AG08396 (cell line): Measurements from ENCODE around the gene DDX3X.
A peak's percentile ranks its signal among the peaks of the same experiment; 100 is the strongest.
"Not testable (repeated sequence)": the region's sequence is repeated elsewhere in the genome, so short reads cannot be mapped to it uniquely, and the experiment has no call there.

Experiments used
- DNase-seq: peaks from one replicate; pipeline ENCODE4 v3.0.0; 2012; ENCODE audit warnings: low spot score, mixed read lengths

DDX3X gene

DNA sequence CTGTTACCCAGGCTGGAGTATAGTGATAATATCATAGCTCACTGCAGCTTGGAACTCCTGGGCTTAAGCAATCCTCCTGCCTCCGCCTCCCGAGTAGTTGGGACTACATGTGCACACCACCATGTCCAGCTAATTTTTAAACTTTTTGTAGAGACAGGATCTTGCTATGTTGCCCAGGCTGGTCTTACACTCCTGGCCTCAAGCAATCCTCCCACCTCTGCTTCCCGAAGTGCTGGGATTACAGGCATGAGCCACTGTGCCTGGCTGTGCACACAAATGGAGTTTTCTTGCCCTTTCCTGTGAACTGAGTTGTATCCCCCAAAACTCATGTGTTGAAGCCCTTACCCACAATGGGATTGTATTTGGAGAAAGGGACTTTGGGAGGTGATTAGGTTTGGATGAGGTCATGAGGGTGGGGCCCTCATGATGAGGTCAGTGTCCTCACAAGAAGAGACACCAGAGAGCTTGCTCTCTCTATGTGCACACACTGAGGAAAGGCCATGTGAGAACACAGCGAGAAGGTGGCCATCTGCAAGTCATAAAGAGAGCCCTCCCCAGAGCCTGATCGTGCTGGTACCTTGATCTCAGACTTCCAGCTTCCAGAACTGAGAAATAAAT is 40.1 kb downstream of the DDX3X start:
- no peak for DNase-seq

DNA sequence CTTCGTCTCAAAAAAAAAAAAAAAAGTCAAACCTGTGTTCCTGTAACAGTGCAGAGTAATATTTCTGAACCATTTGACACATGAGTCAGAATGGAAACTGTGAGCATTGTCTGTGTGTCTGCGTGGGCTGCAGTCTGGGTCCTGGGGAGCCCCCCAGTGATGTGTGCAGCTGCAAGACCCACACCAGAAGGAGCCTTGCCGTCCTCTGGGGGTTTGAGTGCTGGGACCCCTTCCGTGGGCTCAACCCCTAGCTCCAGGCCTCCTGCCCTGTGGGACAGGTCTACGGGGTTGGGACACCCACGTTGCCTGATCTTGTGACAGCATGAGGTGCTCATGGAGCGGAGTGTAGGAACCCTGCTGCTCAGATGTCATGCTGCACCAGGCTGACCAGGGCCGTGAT is 43.7 kb downstream of the DDX3X start:
- no peak for DNase-seq

DNA sequence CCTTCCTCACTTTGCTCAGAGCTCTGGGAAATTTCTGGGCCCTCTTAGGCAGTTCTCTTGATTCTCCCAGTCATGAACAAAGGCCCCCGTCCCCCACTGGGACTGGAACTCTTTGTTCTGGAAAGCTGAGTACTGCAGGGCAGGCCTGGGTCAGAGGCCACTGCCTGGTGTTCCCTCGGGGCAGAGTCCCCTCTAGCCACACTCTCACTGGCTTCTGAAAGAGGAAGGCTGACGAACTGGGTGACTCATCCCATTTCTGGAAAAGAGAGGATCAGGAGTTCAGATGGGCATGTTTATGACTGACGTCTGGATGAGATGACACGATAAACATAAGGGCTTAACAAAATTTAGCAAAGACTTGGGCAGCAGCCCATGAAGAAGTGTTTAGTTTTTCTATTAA is 47.7 kb downstream of the DDX3X start:
- peak; percentile 47 for DNase-seq

DNA sequence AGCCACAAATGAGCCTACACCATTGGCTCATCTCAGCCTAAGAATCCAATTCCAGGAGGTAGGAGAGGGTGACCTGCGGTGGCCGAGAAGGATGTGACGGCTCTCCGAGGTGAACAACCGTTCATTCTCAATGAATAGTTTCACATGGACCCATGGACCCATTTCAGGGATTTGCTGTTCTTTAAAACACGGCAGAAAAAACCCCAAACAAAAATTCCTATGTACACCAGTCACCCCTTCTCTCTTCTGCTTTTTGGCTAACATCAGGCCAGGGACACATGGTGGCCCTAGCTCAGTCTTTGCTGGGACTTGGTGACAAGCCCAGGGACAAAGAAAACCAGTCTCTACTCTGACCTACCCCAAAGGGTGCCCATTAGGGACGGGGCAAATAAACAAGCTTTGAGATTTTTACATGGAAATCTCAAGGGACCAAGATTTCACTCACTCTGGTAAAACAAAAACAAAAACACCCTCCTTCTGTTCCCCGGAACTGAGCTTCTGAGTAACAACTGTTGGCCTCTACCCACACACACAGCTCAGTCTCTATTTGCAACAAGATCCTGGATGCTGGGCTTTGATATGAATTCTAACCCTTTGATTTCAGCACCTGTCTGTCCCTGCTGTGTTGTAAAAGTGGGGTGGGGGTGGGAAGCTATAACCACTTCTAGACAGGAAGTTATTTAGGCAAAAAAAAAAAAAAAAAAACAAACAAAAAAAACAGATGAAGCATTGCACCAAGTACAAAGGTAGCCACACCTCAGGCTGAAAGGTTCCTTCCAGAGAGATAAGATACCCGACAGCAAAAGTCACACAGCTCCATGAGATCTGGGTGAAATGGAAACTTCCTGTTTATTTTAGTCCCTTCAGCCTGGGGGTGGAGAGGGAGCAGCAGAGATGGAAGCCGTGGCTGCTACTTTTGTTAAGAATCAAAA is 49.0 kb downstream of the DDX3X start:
- no peak for DNase-seq

DNA sequence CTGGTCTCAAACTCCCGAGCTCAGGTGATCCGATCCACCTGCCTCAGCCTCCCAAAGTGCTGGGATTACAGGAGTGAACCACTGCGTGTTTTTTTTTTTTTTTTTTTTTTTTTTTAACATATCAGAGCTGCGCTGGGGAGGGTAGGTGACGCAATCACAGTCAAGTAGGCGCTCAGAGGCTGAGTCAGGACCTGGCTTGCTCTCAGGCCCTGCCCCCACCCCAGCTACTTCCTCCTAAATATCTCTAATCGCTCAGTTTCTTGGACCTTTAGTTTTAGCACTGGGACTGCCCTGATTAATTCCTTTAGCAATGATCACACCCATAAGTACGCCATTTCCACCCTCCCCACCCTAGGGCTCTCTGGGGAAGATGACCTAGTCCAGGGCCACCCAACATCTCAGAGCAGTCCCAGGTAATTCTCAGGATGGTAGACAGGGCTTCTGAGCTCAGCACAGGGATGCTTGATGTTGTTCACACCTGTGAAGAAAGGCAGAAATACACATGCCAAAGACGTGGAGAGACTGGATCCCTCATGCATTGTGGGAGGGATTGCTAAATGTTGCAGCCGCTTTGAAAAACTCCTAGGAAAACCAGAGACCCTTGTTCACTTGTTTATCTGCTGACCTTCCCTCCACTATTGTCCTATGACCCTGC is 50.2 kb downstream of the DDX3X start:
- DNase-seq, result peak; percentile 51

DNA sequence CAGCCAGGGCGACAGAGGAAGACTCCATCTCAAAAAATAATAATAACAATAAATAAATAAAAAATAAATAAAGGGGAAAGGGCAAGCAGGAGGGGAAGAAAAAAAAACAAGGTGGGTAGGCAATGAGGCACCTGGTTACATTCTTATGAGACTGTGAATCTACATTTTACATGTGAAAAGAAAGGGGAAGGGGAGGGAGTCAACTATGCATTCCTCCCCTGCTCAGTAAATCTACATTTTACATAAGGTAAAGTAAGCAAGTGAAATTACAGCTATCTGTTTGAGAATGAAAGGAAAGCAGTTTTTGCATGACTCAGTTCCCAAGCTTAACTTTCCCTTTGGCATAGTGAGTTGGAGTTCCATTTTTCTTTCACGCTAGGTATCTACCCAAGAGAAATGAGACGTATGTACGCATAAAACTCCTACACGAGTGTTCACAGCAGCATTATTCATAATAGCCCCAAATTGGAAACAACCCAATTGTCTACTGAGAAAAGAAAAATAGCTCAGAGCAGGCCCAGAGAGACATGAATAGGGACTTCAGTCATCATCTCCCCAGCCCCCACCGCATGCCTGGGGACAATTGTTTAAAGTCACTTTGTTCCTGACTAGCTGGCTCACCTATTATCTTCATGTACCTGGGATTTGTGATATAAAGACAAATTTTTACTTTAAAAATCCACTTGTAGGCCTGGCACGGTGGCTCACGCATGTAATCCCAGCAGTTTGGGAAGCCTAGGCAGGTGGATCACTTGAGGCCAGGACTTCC is 52.4 kb downstream of the DDX3X start:
- no peak for DNase-seq

DNA sequence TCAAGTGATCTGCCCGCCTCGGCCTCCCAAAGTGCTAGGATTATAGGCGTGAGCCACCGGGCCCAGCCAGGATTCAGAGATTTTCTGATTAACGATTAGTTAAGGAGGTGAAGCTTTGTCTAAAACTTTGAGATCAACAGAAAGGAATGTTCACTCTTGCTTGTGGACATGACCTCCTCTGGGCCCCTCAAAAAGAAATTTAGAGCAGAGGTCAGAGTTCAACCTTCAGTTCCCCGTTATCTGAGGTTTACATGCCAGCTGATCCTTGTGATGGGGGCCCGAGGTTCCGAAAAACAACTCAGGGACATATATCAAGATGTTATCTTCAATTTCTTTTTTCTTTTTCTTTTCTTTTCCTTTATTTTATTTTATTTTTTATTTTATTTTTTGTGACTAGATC is 54.6 kb downstream of the DDX3X start:
- no peak for DNase-seq

DNA sequence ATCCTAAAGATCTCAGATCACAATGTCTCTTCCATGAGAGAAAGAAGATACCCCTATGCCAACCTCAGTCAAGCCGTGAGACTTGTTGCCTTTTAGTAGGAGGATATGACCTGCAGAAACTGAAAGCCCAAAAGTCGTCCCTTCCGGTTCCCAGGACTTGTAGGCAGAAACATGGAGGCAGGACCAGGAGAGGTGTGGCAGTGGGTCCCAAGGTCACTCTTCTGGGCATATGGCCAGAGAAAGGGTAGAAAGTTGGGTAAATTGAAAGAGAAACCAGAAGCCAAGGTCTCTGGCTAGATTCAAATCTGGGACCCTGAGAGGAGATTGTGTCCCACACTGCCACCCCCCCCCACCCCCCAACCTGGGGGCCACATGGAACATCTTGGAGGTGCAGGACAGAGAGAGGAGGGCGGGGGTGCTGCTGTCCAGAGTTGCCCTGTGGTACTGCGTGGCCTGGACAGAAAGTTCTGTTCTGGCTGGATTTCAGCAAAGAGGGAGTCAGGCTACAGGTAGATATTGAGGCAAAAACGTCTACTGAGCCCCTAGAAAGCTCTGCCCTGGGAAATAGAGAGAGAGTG is 55.4 kb downstream of the DDX3X start:
- no peak for DNase-seq

DNA sequence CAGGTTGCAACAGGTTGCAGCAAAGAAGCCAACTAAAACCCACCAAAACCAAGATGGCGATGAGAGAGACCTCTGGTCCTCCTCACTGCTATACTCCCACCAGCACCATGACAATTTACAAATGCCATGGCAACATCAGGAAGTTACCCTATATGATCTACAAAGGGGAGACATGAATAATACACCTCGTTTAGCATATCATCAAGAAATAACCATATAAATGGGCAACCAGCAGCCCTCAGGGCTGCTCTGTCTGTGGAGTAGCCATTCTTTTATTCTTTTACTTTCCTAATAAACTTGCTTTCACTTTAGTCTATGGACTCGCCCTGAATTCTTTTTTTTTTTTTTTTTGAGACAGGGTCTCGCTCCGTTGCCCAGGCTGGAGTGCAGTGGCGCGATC is 56.6 kb downstream of the DDX3X start:
- DNase-seq, result not testable (repeated sequence)

DNA sequence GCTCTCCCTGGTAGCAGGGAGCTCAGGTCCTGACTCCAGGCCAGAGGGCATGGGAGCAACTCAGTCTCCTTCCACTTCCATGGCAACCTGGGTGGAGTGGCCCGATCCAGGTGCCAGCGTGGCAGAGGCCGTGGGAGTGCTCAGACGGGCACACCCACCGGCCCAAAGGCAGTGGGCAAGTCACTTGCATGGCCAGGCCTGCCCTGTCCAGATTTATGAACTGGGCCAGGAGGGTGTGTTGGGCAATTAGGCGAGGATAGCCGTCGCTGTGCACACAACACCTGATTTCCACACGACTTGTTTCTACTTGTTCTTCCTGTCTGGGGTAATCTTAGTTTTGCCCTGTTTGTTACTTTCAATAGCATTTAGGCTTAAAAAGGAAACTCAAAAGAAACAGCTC is 57.6 kb downstream of the DDX3X start:
- DNase-seq, result no peak

DNA sequence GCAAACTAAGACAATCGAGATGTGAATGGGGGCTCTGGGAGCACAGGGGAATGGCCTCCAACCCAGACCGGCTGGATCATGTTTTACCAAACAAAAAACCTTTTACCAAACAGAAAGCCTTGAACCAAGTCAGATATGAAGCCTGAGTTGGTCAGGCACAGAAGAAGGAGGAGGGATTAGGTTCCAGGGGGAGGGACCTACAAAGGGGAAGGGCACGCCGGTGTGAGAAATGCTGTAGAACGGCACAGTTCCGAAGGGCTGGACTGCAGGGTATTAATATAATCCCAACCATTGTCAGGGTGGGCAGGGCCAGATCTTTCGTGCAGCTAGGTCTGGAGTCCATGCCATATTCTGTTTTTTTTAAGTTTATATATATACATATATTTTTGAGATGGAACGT is 60.3 kb downstream of the DDX3X start:
- no peak for DNase-seq

DNA sequence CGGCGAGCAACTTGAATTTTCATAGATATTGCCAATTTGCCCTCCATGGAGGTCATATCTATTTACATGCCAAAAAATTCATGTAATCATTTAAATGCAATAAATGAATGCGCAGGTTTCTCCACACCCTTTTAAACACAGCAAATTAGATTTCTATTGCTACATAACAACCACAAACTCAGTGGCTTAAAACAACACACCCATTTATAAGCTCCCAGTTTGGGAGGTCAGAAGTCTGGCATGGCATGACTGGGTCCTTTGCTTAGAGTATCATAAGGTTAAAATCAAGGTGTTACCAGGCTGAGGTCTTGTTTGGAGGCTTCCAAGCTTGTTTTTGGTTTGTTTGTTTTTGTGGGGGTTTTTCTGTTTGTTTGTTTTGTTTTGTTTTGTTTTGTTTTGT is 63.3 kb downstream of the DDX3X start:
- DNase-seq, result no peak

DNA sequence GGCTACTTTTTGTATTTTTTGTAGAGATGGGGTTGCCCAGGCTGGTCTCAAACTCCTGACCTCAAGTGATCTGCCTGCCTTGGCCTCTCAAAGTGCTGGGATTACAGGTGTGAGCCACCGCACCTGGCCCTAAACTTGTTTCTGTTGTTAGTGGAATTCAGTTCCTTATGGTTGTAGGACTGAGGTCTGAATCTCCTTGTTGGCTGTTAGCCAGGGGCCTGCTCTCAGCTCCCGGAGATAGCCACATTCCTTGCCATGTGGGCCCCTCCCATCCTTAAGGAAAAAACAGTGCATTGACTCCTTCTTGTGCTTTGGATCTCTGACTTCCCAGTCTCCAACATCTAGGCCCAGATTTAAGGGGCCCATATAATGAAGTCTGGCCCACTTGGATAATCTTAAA is 63.8 kb downstream of the DDX3X start:
- no peak for DNase-seq

DNA sequence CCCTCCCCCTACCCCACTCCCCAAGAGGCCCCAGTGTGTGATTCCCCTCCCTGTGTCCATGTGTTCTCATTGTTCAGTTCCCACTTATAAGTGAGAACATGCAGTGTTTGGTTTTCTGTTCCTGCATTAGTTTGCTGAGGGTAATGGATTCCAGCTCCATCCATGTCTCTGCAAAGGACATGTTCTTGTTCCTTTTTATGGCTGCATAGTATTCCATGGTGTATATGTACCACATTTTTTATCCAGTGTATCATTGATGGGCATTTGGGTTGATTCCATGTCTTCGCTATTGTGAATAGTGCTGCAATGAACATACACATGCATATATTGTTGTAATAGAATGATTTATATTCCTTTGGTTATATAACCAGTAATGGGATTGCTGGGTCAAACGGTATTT is 68.6 kb downstream of the DDX3X start:
- not testable (repeated sequence) for DNase-seq

DNA sequence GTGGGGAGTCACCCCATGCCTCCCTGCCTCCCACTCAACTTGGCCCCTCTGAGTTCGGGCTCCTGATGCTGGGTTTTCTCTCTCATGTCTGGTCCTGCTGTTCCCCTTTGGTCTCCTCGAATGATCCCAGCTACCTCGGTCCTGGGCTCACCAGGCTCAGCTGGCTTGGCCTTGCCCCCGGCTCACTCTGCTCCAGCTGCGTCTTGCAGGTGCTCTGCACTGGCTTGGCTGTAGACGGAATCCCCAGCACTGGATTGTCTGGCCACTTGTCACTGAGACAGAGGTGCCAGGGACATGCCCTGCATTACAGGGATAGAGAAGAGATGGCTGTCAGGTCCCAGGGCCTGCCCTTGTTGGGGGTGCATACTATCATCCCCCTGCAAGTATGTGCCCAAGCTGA is 71.6 kb downstream of the DDX3X start:
- DNase-seq, result no peak

DNA sequence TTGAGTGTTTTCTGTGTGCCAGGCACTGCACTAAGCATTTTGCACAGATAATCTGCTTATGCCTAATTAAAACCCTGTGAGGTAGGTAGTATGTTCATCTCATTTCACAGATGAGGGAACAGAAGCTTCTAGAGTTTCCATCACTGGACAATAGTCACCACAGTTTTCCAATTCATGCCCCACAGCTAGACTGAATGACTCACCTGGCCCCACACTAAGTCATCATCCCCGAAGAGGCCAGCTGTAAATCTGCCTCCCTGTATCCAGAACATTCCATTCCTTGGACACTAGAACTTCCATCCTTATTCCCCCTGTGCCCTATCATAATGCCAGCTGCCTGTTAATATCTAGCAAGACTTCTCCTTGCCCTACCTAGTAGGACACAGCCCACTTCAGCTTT is 72.2 kb downstream of the DDX3X start:
- DNase-seq, result no peak

DNA sequence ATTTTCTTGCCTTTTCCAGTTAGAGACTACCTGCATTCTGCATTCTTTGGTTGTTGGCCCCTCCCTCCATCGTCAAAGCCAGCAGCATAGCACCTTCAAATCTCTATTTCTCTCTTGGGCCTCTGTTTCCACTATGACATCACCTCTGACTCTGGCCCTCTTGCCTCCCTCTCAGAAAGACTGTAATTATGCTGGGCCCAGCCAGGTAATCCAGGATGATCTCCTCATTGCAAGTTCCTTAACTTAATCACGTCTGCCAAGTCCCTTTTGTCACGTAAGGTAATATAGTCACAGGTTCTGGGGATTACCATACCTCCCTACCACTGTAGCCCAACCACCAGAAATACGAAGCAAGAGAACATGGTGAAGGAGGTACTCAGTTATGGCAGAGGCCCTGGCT is 73.9 kb downstream of the DDX3X start:
- no peak for DNase-seq

DNA sequence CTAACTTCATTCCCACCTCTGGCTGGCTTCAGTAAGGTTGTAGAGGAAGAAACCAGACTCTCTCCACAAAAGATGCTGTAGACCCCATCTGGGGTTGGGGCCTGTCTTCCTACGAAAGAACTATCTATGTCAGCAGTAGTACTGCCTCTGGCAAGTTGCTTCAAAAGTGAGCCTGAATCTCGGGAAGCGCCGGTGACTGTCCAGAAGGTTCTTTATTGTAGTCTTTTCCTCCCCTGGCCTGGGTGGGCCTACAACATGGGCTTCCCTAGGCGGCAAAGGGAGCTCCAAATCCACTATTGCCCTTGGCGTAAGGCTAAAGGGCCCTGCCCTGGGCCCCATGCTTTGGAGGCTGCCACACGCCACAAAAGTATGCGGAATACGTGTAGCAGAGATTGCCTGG is 74.6 kb downstream of the DDX3X start:
- no peak for DNase-seq

DNA sequence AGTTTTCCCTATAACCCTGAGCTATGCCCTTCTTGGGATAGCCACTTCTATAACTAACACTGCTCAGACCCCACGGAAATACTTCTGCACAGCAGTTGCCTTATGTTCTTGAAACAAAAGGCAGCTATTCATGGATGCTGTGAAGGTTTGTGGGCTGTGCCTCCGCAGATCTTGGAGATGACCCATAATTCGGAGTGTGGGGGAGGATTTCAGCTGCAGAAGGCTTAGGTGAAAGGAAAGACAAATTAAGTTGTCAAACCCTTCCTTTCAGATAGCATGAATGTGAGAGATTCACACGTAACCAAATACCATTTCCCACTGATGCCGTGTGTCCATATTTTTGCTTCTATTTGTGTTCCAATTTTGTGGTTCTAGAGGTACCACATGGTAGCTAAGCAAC is 75.0 kb downstream of the DDX3X start:
- no peak for DNase-seq

DNA sequence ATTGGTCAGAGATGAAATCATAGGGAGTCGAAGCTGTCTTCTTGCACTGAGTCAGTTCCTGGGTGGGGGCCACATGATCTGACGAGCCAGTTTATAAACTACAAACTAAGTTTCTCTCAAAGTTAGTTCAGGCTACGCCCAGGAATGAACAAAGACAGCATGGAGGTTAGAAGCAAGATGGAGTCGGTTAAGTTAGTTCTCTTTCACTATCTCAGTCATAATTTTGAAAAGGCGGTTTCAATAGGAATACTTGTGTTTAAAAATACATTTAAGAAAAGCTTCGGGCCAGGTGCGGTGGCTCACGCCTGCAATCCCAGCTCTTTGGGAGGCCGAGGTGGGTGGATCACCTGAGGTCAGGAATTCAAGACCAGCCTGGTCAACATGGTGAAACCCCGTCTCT is 77.3 kb downstream of the DDX3X start:
- not testable (repeated sequence) for DNase-seq

DNA sequence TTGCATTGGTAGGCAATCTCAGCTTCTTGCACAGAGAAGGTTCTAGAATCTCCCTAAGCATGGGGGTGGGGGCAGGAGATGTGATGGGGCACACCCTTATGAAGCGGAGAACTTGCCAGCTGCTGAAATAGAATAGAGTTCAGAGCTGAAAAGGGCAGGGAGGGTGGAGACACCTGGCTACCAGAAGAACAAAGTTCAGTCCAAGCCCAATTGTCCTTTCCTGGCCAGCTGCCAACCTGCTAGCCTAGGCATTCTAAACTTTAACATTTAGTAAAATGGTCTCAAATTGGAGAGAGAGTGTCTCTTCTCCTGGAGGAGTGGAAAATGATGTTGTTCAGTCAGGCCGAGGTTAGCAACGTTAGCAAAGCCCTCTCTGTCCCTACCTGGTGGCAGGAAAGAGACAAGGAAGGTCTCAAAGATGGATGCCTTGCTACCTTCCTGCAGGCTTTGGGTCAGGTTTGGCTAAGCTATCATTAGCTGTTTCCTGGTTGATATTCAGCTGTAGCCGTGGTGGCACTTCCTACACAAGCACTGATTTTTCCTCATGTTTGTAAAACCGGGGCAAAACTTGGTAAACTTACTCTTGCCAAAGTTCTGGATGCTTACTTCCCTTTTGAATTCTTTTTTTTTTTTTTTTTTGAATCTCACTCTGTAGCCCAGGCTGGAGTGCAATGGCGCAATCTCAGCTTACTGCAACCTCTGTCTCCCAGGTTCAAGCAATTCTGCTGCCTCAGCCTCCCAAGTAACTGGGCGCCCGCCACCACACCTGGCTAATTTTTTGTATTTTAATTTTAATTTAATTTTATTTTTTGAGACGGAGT is 78.5 kb downstream of the DDX3X start:
- DNase-seq, result no peak
